HG02981 (cell line): ENCODE results near the gene TSHZ2.
"Not testable (repeated sequence)": the region's sequence is repeated elsewhere in the genome, so short reads cannot be mapped to it uniquely, and the experiment has no call there.

Experiments used
- ATAC-seq: cut with Tn5 transposase; IDR thresholded peaks from one replicate; pipeline ENCODE4 v1.9.1; 2021; ENCODE audit warnings: mild to moderate bottlenecking, moderate library complexity; ENCODE audit not compliant: unreplicated experiment

TSHZ2 gene

DNA sequence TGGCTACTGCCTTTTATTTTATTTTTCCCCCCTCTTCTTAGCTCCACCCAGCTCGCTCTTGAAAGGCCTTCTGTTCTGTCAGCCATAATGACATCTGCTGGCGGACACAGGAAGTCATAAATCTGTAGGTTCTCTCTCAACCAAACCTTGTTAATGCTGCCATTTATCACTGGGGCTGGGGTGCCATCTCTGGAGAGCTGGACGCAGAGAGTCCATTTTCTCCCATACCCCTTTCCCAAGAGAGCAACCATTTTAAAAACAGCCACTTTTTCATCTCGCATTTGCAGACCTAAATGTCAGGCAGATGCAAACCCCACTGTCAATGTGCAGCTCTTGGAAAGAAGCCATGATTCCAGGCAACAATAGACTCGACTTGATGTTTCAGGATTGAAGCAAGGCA lies 13.0 kb upstream of the TSHZ2 start:
- ATAC-seq: no peak

DNA sequence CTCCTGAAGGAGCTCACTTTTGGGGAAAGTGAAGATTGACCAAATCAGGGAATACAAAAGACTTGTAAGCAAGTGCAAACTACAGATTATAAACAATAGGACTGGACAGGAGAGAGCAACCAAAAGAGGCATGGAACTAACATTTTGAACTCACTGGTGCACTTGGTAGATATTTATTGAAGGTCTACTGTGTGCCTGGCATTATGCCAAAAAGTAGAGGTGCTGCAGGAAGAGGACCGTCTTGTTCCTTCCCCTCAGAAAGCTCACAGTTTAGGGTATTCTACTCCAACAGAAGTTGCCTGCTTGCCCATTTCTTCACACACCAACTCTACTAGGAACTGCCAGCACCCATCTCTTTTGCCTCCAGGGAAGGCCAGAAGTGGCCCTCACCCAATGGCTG lies 10.0 kb upstream of the TSHZ2 start:
- ATAC-seq: no peak

DNA sequence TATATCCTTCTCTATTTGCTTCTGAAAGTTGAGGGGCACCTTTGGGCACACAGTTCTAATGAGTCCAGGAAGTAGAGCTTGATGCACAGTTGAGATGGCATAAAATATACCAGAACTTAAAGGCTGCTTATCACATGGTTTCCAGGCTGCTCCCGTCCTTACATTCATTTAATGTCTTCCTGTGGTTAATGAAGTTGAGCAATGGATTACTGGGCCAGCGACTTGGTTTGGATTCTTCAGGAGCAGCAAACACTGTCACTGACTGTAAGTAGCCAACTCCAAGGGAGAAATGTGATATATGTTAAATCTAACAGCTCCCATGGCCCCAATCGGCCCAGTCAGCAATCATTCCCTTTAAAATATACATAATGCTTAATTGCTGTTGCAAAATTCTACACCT lies 9.0 kb upstream of the TSHZ2 start:
- ATAC-seq: no peak

DNA sequence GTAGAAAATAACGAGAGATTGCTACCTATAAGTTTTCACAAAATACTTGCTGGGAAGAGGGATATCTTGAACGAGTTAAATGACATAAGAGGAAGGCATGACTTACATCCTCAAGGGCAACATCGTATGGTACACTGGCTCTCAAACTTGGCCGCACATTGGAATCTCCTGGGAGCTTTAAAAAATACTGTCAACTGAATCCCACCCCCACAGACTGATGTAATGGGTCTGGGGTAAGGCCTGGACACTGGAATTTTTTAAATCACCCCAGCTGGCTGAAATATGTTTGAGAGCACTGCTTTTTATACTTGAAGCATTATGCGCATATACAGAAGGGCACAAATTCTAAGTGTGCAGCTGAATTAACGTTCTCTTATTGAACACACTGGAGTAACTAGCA lies 8.0 kb upstream of the TSHZ2 start:
- ATAC-seq: no peak

DNA sequence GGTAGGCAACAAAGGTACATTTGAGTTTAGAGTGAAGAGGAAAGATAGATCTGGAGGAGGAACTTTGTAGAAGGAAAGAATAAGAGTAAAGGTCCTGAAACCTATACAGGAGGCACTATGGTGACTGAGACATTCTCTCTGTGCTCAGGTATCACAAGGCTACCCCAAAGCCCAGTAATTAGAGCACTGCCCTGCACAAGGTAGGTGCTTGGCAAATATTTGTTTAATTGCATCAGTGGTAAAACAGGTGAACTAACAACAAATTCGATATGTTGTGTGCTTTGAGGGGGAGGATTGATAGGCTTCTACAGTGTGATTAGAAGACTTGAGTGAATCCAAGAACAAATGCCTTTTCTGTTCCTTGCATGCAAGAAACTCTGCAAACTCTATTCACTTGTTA lies 6.8 kb upstream of the TSHZ2 start:
- no peak for ATAC-seq

DNA sequence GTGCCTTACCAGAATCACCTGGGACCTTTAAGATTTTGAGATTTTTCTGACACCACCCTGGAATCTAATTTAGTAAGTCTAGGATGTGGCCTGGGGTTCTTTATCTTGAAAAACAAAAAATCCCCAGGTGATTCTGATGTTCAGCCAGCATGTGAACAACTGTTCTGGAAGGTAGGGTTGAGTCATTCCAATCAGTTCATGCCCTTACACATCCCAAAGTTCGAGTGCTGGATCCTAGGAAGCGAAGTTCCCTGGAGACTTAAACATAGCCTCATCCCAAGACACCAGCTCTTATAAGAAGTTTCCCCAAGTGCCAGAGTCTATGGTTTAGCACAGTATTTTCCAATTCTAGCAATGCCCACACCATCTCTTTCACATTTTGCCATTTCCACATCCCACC lies 6.3 kb upstream of the TSHZ2 start:
- ATAC-seq: no peak

DNA sequence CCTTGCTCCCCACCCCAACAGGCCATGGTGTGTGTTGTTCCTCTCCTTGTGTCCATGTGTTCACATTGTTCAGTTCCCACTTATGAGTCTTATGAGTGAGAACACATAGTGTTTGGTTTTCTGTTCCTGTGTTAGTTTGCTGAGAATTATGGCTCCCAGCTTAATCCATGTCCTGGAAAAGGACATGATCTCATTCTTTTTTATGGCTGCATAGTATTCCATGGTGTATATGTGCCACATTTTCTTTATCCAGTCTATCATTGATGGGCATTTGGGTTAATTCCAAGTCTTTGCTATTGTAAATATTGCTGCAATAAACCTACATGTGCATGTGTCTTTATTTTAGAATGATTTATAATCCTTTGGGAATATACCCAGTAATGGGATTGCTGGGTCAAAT lies 5.6 kb upstream of the TSHZ2 start:
- not testable (repeated sequence) for ATAC-seq

DNA sequence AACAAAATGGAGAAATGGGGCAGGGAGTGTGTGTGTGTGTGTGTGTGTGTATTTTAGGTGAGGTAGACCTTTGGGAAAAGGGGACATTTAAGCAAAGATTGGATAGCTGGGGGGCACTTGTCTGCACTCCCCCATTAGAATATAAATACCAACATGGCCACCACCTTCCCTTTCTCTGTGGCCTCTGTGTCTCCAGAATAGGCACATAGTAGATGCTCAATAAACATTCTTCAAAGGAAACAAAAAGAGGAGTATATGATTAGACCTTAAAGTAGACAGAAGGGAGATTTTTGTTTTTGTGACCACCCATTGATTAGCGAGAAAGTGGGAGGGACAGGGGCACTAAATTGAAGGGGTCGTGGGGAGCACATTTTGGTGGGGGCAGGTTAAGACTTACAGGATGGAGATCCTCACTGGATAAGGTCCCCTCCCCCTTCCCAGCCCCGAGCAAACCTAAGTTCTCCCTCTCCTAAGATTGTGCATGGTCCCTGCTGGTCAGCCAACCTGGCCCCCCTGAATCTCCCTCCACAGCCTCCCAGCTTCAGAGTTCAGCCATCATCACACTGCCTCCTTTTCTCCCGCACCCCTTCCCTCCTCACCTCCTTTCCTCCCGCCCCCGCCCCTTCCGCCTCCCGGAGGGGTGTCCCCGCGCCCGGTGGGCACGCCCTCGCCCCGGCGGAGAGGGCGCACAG lies 514 bp upstream of the TSHZ2 start:
- no peak for ATAC-seq

DNA sequence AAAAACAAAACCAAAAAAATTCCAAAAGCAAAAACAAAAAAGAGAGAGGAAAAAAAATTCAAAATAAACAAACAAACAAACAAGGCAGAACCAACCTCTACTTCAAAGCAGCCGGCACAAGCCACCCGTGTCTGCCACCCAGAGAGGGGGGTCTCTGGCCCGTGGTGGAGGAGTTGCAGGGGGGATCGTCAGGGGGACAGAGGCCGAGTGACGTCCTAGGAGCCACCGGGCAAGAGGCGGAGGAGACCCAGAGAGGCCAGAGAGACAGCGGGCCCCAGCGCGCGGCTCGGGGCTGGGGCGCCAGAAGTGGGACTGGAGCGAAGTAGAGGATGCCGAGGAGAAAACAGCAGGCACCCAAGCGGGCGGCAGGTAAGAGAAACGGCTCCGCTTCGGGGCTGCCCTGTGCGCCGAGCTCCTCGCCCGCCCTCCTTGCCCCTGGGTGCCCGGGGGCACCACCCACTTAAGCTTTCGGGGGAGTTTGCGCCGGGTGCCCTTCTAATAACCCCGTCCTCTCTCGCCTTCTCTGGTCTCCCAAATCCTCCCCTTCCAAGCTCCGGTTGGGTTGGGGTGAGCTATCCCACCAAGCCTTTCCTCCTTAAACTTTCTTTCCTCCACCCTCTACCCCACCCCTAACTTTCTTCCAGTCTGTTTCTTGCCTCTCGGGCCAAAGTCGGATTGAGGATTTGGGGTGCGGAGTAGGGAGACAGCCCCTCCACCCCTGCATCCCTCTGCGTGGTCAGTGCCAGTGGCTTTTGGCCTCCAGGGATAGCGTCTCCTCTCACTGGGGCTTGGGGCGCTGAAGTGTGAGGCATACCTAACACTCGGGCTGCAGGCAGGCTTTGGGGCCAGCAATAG lies 1.0 kb downstream of the TSHZ2 start:
- ATAC-seq: no peak

DNA sequence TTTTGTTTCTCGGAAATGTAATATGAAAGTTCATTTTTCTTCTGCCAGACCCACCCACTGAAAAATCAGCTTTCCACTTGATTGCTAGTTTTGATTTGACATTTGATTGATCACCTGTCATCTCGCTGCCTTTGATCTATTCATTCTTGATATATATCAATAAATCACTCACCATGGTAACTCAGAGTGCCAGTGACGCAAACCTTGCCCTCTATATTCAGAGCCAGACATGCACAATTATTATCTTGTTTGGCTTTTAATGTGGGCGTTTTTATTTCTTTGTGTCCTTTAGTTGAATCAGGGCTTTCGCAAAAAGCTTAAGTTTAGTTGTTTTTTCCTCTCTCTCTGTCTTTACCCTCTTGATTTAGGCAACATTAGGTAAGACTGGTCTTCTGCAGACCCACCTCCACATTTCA lies 2.0 kb downstream of the TSHZ2 start:
- ATAC-seq: no peak

DNA sequence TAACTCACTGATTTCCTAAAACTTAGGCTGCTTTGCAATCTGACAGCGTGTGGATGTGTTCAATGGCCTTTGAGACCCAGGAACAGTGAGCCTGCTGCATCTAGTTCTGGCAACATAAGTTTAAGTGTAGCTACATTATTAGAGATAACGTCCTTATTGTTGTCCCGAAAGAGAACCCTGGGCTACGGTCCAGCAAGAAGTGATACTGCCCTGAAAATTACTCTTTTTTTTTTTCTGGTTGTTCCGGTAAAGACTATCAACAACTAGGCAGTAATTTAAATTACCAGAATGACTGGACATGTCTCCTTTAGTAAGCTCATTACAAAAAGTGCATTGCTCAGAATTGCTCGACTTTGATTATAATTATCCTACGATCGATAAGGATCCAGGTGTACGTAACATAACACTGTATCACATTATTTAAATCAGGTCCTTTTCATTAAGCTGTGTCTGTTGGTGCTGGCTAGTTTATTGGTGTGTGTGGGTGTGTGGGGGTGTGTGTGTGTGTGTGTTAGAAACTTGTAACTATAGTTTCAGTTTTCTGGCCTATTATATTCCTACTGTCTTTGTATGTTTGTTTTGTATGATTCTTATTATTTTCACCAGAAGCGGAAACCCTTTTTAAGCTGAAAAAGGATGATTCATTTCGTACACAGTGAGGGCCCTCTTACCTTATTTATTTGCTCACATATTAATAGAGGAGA lies 3.0 kb downstream of the TSHZ2 start:
- ATAC-seq: no peak

DNA sequence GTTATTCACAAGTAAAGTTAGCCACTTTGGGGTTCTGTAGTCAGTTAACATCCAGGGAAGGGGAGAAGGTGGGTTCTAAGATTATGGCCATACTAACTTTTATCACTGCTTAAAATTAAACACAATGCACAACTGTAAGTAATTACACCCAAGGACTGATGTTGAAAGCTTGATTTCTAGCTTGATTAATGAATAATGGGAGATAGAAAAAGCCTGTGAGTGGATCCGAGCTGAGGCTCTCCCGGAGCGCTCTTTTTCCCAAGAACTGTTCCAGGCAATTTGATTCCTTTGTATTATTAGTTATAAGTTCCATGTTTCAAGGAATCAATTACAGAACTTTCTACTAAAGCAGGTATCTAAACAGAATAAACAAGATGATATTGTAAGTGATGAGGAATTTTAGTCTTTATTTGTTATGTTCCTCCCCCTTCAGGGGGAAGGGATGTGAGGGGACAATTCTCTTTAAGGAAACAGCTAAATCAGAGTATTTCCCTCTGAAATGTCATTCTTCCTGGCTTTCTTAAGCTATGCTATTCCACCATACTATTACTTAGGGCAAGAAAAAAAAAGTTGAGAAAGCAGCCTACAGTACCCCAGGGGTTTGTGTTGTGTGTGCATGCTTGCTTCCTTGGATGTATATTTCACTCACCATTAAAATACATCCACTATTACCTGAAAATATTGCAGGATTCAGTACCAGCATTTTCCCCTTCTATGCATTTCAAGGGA lies 3.8 kb downstream of the TSHZ2 start:
- no peak for ATAC-seq

DNA sequence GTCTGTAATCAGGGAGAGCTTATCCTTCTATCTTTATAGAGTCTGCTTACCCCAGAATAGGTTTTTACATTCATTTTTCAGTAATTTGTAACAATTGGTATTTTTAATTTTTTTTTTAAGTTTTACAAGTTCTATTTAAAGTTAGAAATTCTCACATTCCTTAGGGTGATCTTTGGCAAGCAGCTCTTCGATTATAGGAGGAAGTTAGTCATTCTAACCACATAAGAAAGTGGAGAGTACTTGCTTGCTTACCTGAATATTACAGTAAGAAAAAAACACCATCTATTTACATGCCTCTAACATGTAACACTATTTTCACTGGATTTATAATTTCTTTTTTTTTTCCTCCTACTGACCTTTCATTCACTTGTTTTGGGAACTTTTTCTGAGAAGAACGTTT lies 6.7 kb downstream of the TSHZ2 start:
- ATAC-seq: no peak

DNA sequence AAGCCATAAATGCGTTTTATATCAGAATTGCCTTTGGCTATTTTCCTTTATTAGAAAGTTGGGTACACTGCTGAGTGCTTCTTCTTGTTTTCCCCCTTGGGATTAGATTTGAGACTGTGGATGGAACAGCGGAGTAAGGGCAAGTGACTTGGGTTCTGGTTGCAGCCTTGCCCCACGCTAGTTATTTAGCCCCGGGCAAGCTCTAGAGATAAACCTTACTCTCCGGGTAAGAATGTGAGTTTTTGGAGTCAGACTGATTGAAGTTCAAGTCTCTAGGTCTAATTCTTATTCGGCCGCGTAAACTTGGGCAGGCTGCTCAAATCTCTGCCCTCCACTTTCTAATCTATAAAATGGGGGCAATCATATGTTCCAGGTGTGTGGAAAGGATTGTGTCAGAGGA lies 8.9 kb downstream of the TSHZ2 start:
- ATAC-seq: no peak

DNA sequence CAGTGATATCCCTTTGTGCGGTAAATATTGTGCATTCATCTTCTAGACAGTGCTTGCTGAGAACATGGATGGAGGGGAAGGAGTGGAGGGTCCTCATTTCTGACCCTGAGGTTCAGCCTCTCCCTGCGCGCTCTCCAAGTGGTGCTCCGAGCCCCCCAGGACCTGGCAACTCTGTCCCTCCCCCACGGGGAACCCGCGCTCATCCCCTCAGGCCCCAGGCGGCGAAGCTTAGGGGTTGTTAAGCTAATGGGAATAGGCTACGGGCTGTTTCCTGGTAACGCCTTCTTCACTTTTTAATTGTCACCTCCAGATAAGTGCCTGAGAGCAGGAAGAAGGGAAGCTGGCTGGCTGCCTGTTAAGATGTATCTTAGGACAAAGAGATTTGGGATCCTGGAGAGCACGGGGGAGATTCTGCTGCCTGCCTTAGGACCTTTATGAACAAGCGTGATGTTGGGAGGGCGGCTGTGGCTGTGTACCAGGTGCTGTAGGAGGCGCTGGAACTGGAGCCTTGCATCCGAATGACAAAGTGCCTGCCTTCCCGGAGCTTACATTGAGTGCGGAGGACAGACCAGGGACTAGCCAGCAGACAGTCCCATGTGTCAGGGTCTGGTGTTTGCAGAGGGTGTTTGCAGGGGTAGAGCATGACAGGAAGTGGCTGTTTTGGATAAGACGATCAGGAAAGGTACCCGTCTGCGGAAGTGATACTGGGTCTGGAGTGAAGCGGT lies 11.7 kb downstream of the TSHZ2 start:
- ATAC-seq: no peak

DNA sequence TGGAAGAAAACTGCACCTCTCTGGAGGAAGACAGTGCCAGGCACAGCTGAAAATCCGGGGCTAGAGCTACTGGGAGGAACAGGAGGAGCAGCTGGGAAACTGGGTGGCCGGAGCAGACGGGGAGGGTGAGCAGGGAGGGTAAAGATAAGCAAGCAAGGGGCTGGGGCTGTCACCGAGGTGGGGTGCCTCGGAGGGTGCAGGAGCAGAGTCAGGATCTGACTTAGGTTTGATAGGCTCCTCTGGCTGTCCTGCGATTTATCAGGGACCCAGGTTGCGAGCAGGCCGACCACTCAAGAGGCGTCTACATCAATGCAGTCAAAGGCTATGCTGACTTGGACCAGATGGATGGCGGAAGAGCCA lies 12.3 kb downstream of the TSHZ2 start:
- no peak for ATAC-seq

DNA sequence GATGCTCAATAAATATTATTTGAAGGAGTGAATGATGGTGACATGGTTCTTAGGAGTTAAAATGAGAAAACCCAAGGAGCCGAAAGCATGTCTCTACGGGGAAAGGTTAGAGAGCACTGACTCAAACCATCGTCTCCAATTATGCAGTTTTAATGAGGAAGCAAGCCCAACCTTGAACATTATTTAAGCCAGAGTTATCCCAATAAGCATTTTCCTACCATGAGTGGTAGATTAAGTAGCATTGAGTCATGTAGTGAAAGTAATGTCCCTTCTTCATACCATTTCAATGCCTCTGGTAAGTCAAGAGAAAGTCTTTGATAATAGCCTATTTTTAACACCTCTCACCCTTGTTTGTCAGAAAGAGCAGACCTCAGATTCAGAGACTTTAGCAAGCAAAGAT lies 13.5 kb downstream of the TSHZ2 start:
- ATAC-seq: no peak

DNA sequence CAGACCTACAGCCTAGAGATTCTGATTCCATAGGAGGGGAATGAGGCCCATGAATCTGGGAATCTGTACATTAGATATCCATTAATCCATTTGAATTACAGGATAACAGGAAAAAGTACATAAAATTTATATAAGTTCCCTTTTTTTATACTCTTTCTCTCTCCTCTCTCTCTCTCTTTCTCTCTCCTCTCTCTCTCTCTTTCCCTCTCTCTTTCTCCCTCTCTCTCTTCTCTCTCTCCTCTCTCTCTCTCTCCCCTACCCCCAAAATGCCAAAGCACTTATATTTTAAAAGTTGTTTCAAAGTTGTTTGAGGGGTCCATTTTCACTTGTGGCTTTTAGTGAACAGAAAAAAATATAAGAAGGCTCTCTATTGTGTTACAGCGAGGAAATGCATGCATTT lies 15.1 kb downstream of the TSHZ2 start:
- ATAC-seq: no peak

DNA sequence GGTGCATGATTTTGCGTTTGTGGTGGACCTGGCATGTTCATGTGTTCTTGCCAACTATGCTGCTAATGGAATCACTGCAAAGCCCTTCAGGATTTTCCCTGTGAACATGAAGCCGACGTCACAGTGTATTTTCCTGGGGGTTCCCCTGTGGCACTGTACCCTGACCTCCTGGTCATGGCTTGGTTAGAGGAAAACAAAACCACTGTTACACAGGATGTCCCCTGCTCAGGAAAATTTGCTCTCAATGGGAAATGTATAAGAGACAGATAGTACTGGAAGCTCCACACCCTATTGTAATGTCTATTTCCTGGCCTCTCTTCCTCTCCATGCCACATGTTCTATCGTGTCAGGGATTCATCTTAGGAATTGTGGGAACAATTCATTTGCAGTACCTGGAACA lies 19.7 kb downstream of the TSHZ2 start:
- ATAC-seq: no peak

DNA sequence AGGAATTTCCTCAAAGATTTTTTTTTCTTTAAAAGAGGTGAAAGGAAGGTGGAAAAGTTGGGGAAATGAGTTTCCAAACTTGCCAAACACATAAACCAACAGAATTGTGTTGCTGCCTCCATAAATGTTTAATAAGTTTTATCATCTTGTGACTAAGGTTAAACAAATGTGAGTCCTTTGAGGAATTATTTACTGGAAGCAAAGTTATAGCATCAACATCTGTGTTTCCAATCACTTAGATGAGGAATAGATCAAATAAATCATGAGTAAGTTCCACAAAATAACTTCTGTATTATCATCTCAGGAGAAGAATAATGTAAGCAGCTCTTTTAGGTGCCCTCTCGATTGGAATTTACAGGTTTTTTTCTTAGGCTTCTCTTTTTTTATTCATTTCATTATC lies 20.5 kb downstream of the TSHZ2 start:
- no peak for ATAC-seq

DNA sequence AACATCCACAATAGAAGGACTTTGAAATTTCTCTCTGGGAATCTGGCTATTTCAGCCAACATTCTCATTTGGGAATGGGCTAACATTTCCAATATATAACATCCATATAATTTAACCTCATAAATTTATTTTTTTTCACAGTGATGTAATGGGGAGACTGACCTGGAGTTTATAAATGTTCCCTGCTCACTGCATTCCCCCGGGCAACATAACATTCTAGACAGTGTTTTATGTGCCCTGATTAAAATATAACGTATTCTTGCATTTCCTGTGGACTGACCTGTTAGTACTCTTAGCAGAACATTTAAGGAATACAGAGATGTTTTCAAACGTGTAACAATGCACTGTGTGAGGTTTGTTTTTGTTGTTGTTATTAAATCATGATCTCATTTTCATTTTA lies 20.9 kb downstream of the TSHZ2 start:
- ATAC-seq: no peak
